DOHH2 (cell line): Measurements from ENCODE around the gene EN1.

Source experiments
- H3F3A ChIP-seq: fragments of 200-600 bp; sonication (generic), shearing (Covaris generic); 2 replicates; pipeline ENCODE4 v1.6.0; 2016; ENCODE audit warnings: antibody characterized with exemption, mild to moderate bottlenecking; ENCODE audit not compliant: control insufficient read depth, insufficient read depth
- H3K27ac ChIP-seq: fragments of 200-600 bp; sonication (generic); 2 replicates; pipeline ENCODE4 v1.5.1; 2014; ENCODE audit warnings: low read depth, mild to moderate bottlenecking, low read length, moderate library complexity
- H3K27me3 ChIP-seq: fragments of 200-600 bp; sonication (generic); 2 replicates; pipeline ENCODE4 v1.6.1; 2014; ENCODE audit warnings: mild to moderate bottlenecking, low read length, mixed read lengths; ENCODE audit not compliant: control insufficient read depth
- H3K36me3 ChIP-seq: fragments of 200-600 bp; sonication (generic); 2 replicates; pipeline ENCODE4 v1.6.1; 2014; ENCODE audit warnings: mild to moderate bottlenecking, low read length, moderate library complexity, mixed read lengths; ENCODE audit not compliant: control insufficient read depth
- H3K4me1 ChIP-seq: fragments of 200-600 bp; sonication (generic); 2 replicates; pipeline ENCODE4 v1.6.1; 2014; ENCODE audit warnings: mild to moderate bottlenecking, low read length, mixed read lengths; ENCODE audit not compliant: control insufficient read depth
- H3K4me2 ChIP-seq: fragments of 200-600 bp; sonication (generic); 2 replicates; pipeline ENCODE4 v1.6.0; 2014; ENCODE audit warnings: mild to moderate bottlenecking, low read length, moderate library complexity
- H3K4me3 ChIP-seq: fragments of 200-600 bp; sonication (generic); 2 replicates; pipeline ENCODE4 v1.5.1; 2014; ENCODE audit warnings: mild to moderate bottlenecking, low read length, mixed read lengths
- H3K79me2 ChIP-seq: fragments of 200-600 bp; sonication (generic); 2 replicates; pipeline ENCODE4 v1.6.1; 2014; ENCODE audit warnings: mild to moderate bottlenecking, low read length, mixed read lengths; ENCODE audit not compliant: control insufficient read depth
- H3K9me2 ChIP-seq: fragments of 200-600 bp; sonication (generic); replicated peaks from 2 replicates; pipeline ENCODE4 v1.6.1; 2014; ENCODE audit warnings: mild to moderate bottlenecking, low read length, mixed read lengths; ENCODE audit not compliant: control insufficient read depth
- H3K9me3 ChIP-seq: fragments of 200-600 bp; sonication (generic); 2 replicates; pipeline ENCODE4 v1.6.1; 2014; ENCODE audit warnings: antibody characterized with exemption, low read length, mixed read lengths; ENCODE audit not compliant: control insufficient read depth, insufficient read depth
- H4K20me1 ChIP-seq: fragments of 200-600 bp; sonication (generic); 2 replicates; pipeline ENCODE4 v1.6.0; 2014; ENCODE audit warnings: low read depth, mild to moderate bottlenecking, antibody characterized with exemption, low read length, moderate library complexity; ENCODE audit not compliant: control insufficient read depth, insufficient read depth
- CTCF ChIP-seq: fragments of 200-600 bp; sonication (generic); IDR thresholded peaks from one replicate; pipeline ENCODE4 v1.5.1; 2014; ENCODE audit warnings: antibody characterized with exemption, mild to moderate bottlenecking, low read depth, low read length; ENCODE audit not compliant: poor library complexity, severe bottlenecking
- EZH2phosphoT487 ChIP-seq: fragments of 200-600 bp; sonication (generic); IDR thresholded peaks from 2 replicates; pipeline ENCODE4 v1.6.1; 2017; ENCODE audit warnings: borderline replicate concordance, mild to moderate bottlenecking, antibody characterized with exemption, low read length, moderate library complexity, mixed read lengths

EN1 gene

GRCh38 chr2:118834440-118834810 is 13.0 kb downstream of the EN1 start:
- Histone ChIP-seq H3K4me2 (no peak overlapping the region), H3K9me2 (no peaks in the 10 kb centered on the region), H3K27me3 (peaks cover 25% of the 10 kb centered on the region), H3K36me3 (no peaks in the 10 kb centered on the region), H4K20me1 (no peaks in the 10 kb centered on the region), H3K27ac (no peak overlapping the region), H3K79me2 (no peaks in the 10 kb centered on the region), H3K4me1 (no peaks in the 10 kb centered on the region), H3K9me3 (no peaks in the 10 kb centered on the region), H3F3A (no peaks in the 10 kb centered on the region), H3K4me3 (no peak overlapping the region)
- TF ChIP-seq CTCF (no peak), EZH2phosphoT487 (no peak)

- H3K4me3 ChIP-seq = no peak overlapping the region
- no peaks in the 10 kb centered on the region for H3K79me2 ChIP-seq
- H3K9me2 ChIP-seq = no peaks in the 10 kb centered on the region
- H3F3A ChIP-seq = no peaks in the 10 kb centered on the region
- no peak overlapping the region for H3K27ac ChIP-seq
- TF ChIP-seq CTCF (no peak), EZH2phosphoT487 (no peak)
- no peaks in the 10 kb centered on the region for H4K20me1 ChIP-seq
- H3K27me3 ChIP-seq = peaks cover 21% of the 10 kb centered on the region
- no peaks in the 10 kb centered on the region for H3K4me1 ChIP-seq
- H3K36me3 ChIP-seq = no peaks in the 10 kb centered on the region
- H3K4me2 ChIP-seq = no peak overlapping the region
- H3K9me3 ChIP-seq = no peaks in the 10 kb centered on the region
These were observed 13.6 kb downstream of the EN1 start for GRCh38 chr2:118833716-118834439.

- no peak overlapping the region for H3K27ac ChIP-seq
- peaks cover 20% of the 10 kb centered on the region for H3K27me3 ChIP-seq
- no peaks in the 10 kb centered on the region for H3K79me2 ChIP-seq
- no peaks in the 10 kb centered on the region for H3K9me2 ChIP-seq
- H3K4me1 ChIP-seq = no peaks in the 10 kb centered on the region
- no peaks in the 10 kb centered on the region for H3F3A ChIP-seq
- no peaks in the 10 kb centered on the region for H3K36me3 ChIP-seq
- no peak overlapping the region for H3K4me3 ChIP-seq
- H4K20me1 ChIP-seq = no peaks in the 10 kb centered on the region
- no peak for TF ChIP-seq CTCF
- no peak for TF ChIP-seq EZH2phosphoT487
- H3K9me3 ChIP-seq = no peaks in the 10 kb centered on the region
- no peak overlapping the region for H3K4me2 ChIP-seq
These were observed 14.4 kb downstream of the EN1 start for GRCh38 chr2:118832791-118833715.
